Body of pancreas (tissue), 4 donors: ENCODE results near the gene DHDH.

Source experiments
- POLR2A ChIP-seq, 3 donors: fragments of 450-650 bp; IDR thresholded peaks; one replicate each; pipeline ENCODE4 v1.6.1; 2016; ENCODE audit warnings: antibody characterized with exemption in 3 of 3, mild to moderate bottlenecking in 2 of 3
- TF ChIP-seq, protein P1 (sequence below), 7 experiments: fragments of 450-650 bp in 4 of 7; fragments of 200-600 bp in 3 of 7; sonication (generic) in 3 of 7; IDR thresholded peaks; one replicate each; pipeline ENCODE4 v1.5.1; 2016 to 2019; ENCODE audit warnings: antibody characterized with exemption in 7 of 7

DNA sequence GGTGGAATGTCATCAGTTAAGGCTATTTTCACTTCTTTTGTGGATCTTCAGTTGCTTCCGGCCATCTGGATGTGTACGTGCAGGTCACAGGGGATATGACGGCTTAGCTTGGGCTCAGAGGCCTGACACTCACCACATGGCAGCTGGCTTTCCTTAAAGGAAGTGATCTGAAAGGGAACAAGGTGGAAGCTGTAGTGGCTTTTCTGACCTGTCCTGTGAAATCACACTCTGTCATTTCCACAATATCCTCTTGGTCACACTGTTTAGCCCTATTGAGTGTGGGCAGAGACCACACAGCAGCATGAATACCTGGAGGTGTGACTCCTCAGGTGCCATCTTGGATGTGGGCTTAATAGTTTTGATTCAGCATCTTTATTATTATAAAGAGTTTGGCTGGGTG is 16.7 kb downstream of the DHDH start:
- TF ChIP-seq POLR2A (IDR thresholded peaks at IDR 0.05), result no peak
- TF ChIP-seq, protein P1, sequence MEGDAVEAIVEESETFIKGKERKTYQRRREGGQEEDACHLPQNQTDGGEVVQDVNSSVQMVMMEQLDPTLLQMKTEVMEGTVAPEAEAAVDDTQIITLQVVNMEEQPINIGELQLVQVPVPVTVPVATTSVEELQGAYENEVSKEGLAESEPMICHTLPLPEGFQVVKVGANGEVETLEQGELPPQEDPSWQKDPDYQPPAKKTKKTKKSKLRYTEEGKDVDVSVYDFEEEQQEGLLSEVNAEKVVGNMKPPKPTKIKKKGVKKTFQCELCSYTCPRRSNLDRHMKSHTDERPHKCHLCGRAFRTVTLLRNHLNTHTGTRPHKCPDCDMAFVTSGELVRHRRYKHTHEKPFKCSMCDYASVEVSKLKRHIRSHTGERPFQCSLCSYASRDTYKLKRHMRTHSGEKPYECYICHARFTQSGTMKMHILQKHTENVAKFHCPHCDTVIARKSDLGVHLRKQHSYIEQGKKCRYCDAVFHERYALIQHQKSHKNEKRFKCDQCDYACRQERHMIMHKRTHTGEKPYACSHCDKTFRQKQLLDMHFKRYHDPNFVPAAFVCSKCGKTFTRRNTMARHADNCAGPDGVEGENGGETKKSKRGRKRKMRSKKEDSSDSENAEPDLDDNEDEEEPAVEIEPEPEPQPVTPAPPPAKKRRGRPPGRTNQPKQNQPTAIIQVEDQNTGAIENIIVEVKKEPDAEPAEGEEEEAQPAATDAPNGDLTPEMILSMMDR (IDR thresholded peaks at IDR 0.05), result no peak
